Activated CD4-positive, alpha-beta memory T cell treated with anti-CD3 and anti-CD28 coated beads, Interleukin-2, amount 10 ng/mL, durations not matched to agents 7 days and 5 days (primary cell): ENCODE measurements around the gene NCOA3. TPM values are rescaled to one million over a fixed set of nuclear protein-coding genes. Genes with fewer than 3 reads are reported as not detected.
"Not testable (repeated sequence)": the region's sequence is repeated elsewhere in the genome, so short reads cannot be mapped to it uniquely, and the experiment has no call there.

Experiments used
- CTCF ChIA-PET: fragments of 350-600 bp; sonication (Branson Sonifier 250); formaldehyde crosslinking; loops from one replicate; lab custom pipeline; 2021; ENCODE audit warnings: antibody characterized with exemption, inconsistent platforms; lab: Charles Lee
- POLR2A ChIA-PET: fragments of 350-600 bp; sonication (Branson Sonifier 250); formaldehyde crosslinking; loops from one replicate; lab custom pipeline; 2021; ENCODE audit warnings: antibody characterized with exemption; lab: Charles Lee
- DNase-seq: peaks from one replicate; pipeline ENCODE4 v3.0.0-alpha.2; 2020
- H3K27ac Mint-ChIP-seq: one replicate; pipeline ENCODE4 v1.8.0; 2021; ENCODE audit warnings: mild to moderate bottlenecking, mixed read lengths
- H3K27me3 Mint-ChIP-seq: one replicate; pipeline ENCODE4 v1.8.0; 2021; ENCODE audit warnings: mixed read lengths
- H3K36me3 Mint-ChIP-seq: one replicate; pipeline ENCODE4 v1.8.0; 2021; ENCODE audit warnings: low read depth, mixed read lengths
- H3K4me1 Mint-ChIP-seq: one replicate; pipeline ENCODE4 v1.8.0; 2021; ENCODE audit warnings: mixed read lengths
- H3K4me3 Mint-ChIP-seq: one replicate; pipeline ENCODE4 v1.8.0; 2021; ENCODE audit warnings: mild to moderate bottlenecking, mixed read lengths
- H3K9me3 Mint-ChIP-seq: one replicate; pipeline ENCODE4 v1.8.0; 2021; ENCODE audit warnings: mixed read lengths
- total RNA-seq, 2 experiments: library from RNA; stranded (reverse); gene quantifications; one replicate each; pipeline ENCODE4 v1.2.3, GENCODE V29; 2021

Gene NCOA3
- total RNA-seq, 2 experiments from 2014 or later = 81.0 to 83.1 TPM

DNA sequence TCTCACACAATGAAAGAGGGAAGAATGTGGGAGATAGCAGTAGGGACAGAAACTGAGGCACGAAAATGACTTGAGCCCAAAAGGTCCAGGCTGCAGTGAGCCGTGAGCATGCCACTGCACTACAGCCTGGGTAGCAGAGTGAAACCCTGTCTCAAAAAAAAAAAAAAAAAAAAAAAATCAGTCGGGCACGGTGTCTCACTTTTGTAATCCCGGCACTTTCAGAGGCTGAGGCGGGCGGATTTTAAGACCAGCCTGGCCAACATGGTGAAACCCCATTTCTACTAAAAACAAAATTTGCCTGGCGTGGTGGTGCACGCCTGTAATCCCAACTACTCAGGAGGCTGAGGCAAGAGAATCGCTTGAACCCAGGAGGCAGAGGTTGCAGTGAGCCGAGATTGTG is 7.1 kb upstream of the NCOA3 start:
- H3K36me3 Mint-ChIP-seq, DNase-seq, H3K9me3 Mint-ChIP-seq, H3K4me3 Mint-ChIP-seq, H3K27me3 Mint-ChIP-seq: not testable (repeated sequence)
- H3K4me1 Mint-ChIP-seq = peaks cover 71% of the 10 kb centered on the region
- POLR2A ChIA-PET = interaction anchor here (14.7 kb wide), 1 partner anchor 9 kb away, joined by 351 read pairs; the partner anchor contains the start of gene NCOA3
- CTCF ChIA-PET = interaction anchor here (1.7 kb wide), 1 partner anchor 110 kb away, joined by 10 read pairs; no protein-coding TSS in a partner anchor
- H3K27ac Mint-ChIP-seq = peak overlapping the region; percentile 14

DNA sequence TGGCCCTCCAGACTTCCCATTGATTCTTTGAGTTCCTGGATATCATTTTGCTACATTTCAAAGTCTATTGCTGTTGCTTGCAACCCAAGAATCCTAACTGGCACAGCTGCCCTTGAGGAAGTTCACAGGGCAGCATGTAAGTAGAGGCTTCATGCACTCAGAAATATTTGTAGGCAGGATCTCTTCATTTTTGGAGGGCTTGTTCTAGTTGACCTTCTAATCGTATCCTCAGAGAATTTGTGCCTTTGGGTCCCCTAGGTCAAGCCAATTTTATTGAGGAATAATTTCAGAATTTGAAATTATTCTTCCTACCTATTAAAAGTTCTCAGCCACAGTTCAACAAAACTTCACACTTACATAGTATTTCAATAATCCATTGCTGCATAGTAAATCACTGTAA is 5.6 kb upstream of the NCOA3 start:
- H3K36me3 Mint-ChIP-seq = peaks cover 6% of the 10 kb centered on the region
- ChIA-PET POLR2A (interaction anchor here (14.4 kb wide), 1 partner anchor 9 kb away, joined by 351 read pairs; no protein-coding TSS in a partner anchor), CTCF (no interaction called here)
- peaks cover 3% of the 10 kb centered on the region for H3K9me3 Mint-ChIP-seq
- H3K27me3 Mint-ChIP-seq = no peaks in the 10 kb centered on the region
- no peak overlapping the region for H3K4me3 Mint-ChIP-seq
- H3K27ac Mint-ChIP-seq = no peak overlapping the region
- DNase-seq = no peak
- peaks cover 74% of the 10 kb centered on the region for H3K4me1 Mint-ChIP-seq

DNA sequence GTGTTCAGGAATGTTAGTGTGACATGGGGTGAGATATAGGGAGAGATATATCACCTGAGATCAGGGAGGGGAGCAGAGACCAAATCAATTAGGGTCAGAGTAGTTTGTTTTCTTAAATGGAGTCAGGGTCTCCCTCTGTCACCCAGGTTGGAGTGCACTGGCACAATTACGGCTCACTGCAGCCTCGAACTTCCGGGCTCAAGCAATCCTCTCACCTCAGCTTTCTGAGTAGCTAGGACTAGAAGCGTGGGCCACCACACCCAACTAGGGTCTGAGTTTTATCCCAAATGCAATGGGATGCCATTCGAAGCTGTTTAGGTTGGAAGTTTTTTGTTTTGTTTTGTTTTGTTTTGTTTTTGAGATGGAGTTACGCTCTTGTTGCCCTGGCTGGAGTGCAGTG is 3.1 kb upstream of the NCOA3 start:
- Mint-ChIP-seq H3K27ac (peak overlapping the region; percentile 95), H3K27me3 (no peaks in the 10 kb centered on the region), H3K4me1 (peaks cover 61% of the 10 kb centered on the region), H3K9me3 (peaks cover 3% of the 10 kb centered on the region), H3K36me3 (peaks cover 18% of the 10 kb centered on the region), H3K4me3 (peak overlapping the region; percentile 38)
- ChIA-PET POLR2A (interaction anchor here (0.7 to 14.4 kb wide), 7 partner anchors 10 to 142 kb away, joined by 3 to 351 read pairs (median 3); partner anchors contain the start of gene ZMYND8), CTCF (interaction anchor here (1.2 kb wide), 1 partner anchor 122 kb away, joined by 3 read pairs; no protein-coding TSS in a partner anchor)
- no peak for DNase-seq

DNA sequence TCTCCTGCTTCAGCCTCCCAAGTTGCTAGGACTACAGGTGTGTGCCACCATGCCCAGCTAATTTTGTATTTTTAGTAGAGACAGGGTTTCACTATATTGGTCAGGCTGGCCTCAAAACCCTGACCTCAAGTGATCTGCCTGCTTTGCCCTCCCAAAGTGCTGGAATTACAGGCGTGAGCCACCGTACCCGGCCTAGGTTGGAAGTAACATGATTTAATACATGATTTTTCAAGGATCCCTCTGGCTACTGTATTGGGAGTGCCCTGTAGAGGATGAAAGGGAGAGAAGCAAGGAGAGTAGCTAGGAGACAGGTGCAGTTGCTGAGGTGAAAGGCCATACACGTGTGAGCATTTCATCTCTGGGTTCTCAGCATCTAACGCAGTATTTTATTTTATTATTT is 2.6 kb upstream of the NCOA3 start:
- no peak for DNase-seq
- Mint-ChIP-seq H3K9me3 (peaks cover 3% of the 10 kb centered on the region), H3K36me3 (peaks cover 21% of the 10 kb centered on the region), H3K27me3 (no peaks in the 10 kb centered on the region), H3K4me3 (no peak overlapping the region), H3K4me1 (peaks cover 59% of the 10 kb centered on the region), H3K27ac (peak overlapping the region; percentile 95)
- ChIA-PET CTCF (no interaction called here), POLR2A (interaction anchor here (0.6 to 14.4 kb wide), 4 partner anchors 10 to 143 kb away, joined by 3 to 351 read pairs (median 3); partner anchors contain the start of gene ZMYND8)

DNA sequence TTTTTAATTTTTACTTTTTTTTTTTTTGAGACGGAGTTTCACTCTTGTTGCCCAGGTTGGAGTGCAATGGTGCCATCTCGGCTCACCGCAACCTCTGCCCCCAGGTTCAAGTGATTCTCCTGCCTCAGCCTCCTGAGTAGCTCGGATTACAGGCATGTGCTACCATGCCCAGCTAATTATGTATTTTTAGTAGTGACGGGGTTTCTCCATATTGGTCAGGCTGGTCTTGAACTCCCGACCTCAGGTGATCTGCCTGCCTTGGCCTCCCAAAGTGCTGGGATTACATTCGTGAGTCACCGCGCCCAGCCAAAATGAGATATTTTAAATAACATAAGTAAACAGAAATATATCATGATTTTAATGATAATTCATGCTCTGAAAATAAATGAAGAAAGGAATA is 1.6 kb upstream of the NCOA3 start:
- H3K27me3 Mint-ChIP-seq, DNase-seq, H3K9me3 Mint-ChIP-seq: not testable (repeated sequence)
- Mint-ChIP-seq H3K4me3 (peak overlapping the region; percentile 94), H3K27ac (peak overlapping the region; percentile 97), H3K4me1 (peaks cover 53% of the 10 kb centered on the region), H3K36me3 (peaks cover 25% of the 10 kb centered on the region)
- POLR2A ChIA-PET = interaction anchor here (3.2 to 14.4 kb wide), 3 partner anchors 13 to 143 kb away, joined by 13 to 351 read pairs (median 50); partner anchors contain the start of gene ZMYND8
- CTCF ChIA-PET = interaction anchor here (4.7 kb wide), 1 partner anchor 12 kb away, joined by 41 read pairs; no protein-coding TSS in a partner anchor

DNA sequence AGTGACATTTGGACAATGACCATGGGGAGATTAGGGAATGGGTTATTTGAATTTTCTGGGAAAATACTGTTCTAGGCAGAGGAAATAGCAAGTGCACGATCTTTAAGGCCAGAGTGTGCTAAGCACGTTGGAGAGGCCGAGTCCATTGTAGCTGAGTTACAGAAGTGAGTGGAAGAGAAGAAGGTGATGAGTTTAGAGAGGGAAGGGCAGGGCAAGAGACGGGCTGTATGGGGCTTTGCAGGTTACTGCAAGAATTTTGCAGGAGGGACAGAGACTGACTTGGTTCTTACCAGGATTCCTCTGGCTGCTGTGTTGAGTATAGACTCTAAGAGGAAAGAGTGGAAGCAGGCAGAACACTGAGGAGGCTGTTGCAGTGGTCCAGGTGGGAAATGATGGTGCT is 1.1 kb upstream of the NCOA3 start:
- Mint-ChIP-seq H3K4me3 (peak overlapping the region; percentile 94), H3K36me3 (peaks cover 29% of the 10 kb centered on the region), H3K9me3 (peaks cover 3% of the 10 kb centered on the region), H3K27ac (peak overlapping the region; percentile 97), H3K27me3 (no peaks in the 10 kb centered on the region), H3K4me1 (peaks cover 53% of the 10 kb centered on the region)
- POLR2A ChIA-PET = interaction anchor here (1.2 to 14.4 kb wide), 8 partner anchors 13 to 226 kb away, joined by 5 to 351 read pairs (median 14); partner anchors contain the start of gene ZMYND8
- no peak for DNase-seq
- CTCF ChIA-PET = interaction anchor here (1.0 to 4.7 kb wide), 3 partner anchors 13 to 229 kb away, joined by 3 to 41 read pairs (median 6); no protein-coding TSS in a partner anchor

DNA sequence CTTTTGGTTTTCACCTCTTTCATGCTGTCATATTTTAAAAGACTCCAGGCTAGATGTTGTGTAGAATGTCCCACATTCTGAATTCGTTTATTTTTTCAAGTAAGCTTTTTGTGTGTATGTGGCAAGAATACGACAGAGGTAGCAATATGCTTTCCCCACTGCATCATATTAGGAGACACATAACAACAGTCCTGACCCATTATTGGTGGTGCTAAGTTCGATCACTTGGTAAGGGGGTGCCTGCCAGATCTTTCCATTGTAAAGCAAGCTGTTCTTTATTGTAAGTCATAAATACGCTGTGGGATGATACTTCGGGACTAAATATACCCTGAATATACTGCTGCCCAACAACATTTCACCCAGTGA is 588 bp upstream of the NCOA3 start:
- DNase-seq = no peak
- Mint-ChIP-seq H3K36me3 (peaks cover 29% of the 10 kb centered on the region), H3K9me3 (peaks cover under 1% of the 10 kb centered on the region), H3K27ac (peak overlapping the region; percentile 97), H3K4me1 (peaks cover 55% of the 10 kb centered on the region), H3K4me3 (peak overlapping the region; percentile 94), H3K27me3 (no peaks in the 10 kb centered on the region)
- CTCF ChIA-PET = interaction anchor here (0.7 to 4.7 kb wide), 12 partner anchors 8 to 230 kb away, joined by 3 to 41 read pairs (median 4); partner anchors contain the start of gene ZMYND8
- POLR2A ChIA-PET = interaction anchor here (0.6 to 14.4 kb wide), 18 partner anchors 10 to 226 kb away, joined by 3 to 351 read pairs (median 10); partner anchors contain the start of gene ZMYND8

DNA sequence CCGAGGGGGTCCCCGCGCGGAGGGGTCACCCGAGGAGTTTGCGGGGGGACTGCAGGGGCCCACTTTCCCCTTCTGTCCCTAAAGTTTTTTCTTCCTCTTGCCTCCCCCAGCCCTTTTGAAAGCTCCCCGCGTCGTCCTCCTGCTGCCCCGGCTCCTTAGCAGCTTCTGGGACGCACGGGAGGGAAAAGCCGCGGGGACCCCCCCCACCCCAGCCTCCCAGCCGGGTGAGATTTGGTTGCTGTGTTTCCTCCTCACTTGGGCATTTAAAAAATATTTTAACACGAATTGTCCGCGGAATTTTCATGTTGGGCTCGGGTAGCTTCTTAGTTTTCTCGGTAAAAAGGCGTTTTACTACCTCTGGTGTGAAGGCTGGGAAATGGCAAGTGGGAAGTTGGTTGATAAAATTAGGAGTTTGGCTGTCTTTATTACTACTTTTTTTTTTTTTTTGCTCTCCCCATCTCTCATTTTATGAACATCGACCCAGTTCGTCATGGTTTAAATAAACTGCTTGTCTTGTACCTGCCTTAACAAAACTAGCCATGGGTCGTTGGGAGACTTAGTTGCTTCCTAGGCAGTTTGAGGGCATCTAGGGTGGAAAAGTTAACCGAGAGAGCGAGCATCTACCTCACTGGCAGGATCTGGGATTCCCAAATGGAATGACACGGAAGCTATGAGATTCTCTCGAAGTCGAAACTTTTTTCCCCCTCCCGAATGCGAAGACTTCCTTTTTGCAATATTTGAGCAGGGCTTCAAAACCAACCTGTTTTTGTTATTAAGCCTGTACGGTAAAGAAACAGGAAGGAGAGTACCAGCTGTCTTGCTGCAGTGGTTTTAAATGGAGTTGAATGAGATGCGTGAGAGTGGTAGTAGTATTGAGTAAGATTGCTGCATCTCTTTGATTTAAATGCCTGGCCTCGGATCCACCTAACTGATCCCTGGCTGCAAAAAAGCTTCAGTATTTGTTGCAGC is 868 bp downstream of the NCOA3 start:
- peaks cover 33% of the 10 kb centered on the region for H3K36me3 Mint-ChIP-seq
- no peaks in the 10 kb centered on the region for H3K9me3 Mint-ChIP-seq
- H3K27me3 Mint-ChIP-seq = no peaks in the 10 kb centered on the region
- ChIA-PET CTCF (interaction anchor here (0.5 to 4.7 kb wide), 13 partner anchors 9 to 388 kb away, joined by 3 to 41 read pairs (median 6); partner anchors contain the start of gene ZMYND8), POLR2A (interaction anchor here (0.6 to 14.4 kb wide), 28 partner anchors 11 to 225 kb away, joined by 3 to 351 read pairs (median 6); partner anchors contain the start of gene ZMYND8)
- peak overlapping the region; percentile 92 for H3K27ac Mint-ChIP-seq
- peaks cover 62% of the 10 kb centered on the region for H3K4me1 Mint-ChIP-seq
- DNase-seq = peak; percentile 34
- peak overlapping the region; percentile 94 for H3K4me3 Mint-ChIP-seq

DNA sequence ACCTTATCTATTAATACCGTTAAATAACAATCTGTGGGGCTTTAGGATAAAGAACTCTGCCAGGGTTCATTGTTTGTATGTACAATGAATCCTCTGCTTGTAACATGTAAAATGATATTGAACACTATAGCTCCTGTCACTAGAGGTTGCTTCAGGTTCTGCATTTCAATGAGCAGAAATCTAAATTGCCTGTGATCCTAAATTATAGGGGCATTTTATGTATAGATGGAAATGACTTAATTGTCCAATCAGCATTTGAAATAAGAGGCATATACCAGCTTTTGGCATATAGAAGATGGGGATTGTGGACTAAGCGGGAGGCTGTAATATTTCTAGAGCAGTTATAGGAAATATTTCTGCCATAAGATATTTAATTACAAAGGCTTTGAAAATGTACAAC is 2.0 kb downstream of the NCOA3 start:
- peak overlapping the region; percentile 94 for H3K4me3 Mint-ChIP-seq
- peaks cover 62% of the 10 kb centered on the region for H3K4me1 Mint-ChIP-seq
- ChIA-PET POLR2A (interaction anchor here (0.8 to 14.4 kb wide), 13 partner anchors 9 to 147 kb away, joined by 3 to 351 read pairs (median 12); partner anchors contain the start of gene ZMYND8), CTCF (interaction anchor here (0.6 to 4.7 kb wide), 9 partner anchors 10 to 120 kb away, joined by 3 to 41 read pairs (median 5); no protein-coding TSS in a partner anchor)
- no peaks in the 10 kb centered on the region for H3K27me3 Mint-ChIP-seq
- peaks cover 31% of the 10 kb centered on the region for H3K36me3 Mint-ChIP-seq
- no peak for DNase-seq
- peak overlapping the region; percentile 30 for H3K27ac Mint-ChIP-seq
- no peaks in the 10 kb centered on the region for H3K9me3 Mint-ChIP-seq

DNA sequence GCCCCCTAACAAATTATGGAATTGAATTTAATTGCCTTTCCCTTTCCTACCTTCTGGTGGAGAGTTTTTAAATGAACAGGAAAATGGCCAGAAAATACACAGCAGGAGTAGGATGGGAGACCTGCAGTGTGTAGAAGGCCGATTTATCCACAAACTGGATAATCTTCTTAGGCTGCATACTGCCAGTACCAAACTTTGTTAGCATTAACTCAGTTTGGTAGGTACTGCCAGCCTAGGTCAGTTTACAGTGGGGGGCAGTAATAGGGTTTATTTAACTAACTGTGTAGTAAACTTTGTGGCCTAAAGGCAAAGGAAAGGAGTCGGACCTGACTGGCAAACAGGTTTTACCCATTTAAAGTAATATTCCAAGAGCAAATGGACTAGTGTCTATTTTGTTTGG is 4.6 kb downstream of the NCOA3 start:
- ChIA-PET CTCF (interaction anchor here (1.2 to 1.4 kb wide), 2 partner anchors 13 to 115 kb away, joined by 6 to 7 read pairs; no protein-coding TSS in a partner anchor), POLR2A (interaction anchor here (1.3 to 14.4 kb wide), 3 partner anchors 10 to 150 kb away, joined by 4 to 351 read pairs (median 5); partner anchors contain the start of gene ZMYND8)
- peaks cover 49% of the 10 kb centered on the region for H3K36me3 Mint-ChIP-seq
- H3K27ac Mint-ChIP-seq = no peak overlapping the region
- no peaks in the 10 kb centered on the region for H3K9me3 Mint-ChIP-seq
- H3K4me3 Mint-ChIP-seq = peak overlapping the region; percentile 4
- H3K27me3 Mint-ChIP-seq = no peaks in the 10 kb centered on the region
- no peak for DNase-seq
- H3K4me1 Mint-ChIP-seq = peaks cover 65% of the 10 kb centered on the region

DNA sequence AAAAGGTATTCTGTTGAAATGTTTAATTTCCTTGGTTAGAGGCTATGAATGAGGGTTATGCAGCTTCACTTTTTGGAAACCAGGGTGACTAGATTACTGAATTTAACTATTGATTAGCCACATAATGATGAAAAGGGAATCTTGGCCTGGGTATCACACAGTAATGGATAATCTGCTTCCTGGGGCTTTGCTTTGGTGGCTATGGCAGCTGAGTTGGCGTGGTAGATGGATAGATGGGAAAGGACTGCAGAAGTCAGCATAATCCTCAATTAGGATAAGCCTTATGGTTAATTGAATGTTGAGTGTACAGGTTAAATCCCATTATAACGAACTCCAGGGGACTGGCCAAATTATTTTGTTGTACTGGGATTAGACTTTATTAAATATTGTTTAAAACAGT is 5.2 kb downstream of the NCOA3 start:
- Mint-ChIP-seq H3K27ac (peak overlapping the region; percentile 13), H3K36me3 (peaks cover 50% of the 10 kb centered on the region), H3K4me1 (peaks cover 68% of the 10 kb centered on the region), H3K9me3 (no peaks in the 10 kb centered on the region), H3K27me3 (no peaks in the 10 kb centered on the region), H3K4me3 (no peak overlapping the region)
- no peak for DNase-seq
- ChIA-PET POLR2A (interaction anchor here (14.4 kb wide), 1 partner anchor 20 kb away, joined by 351 read pairs; no protein-coding TSS in a partner anchor), CTCF (interaction anchor here (0.9 to 1.4 kb wide), 2 partner anchors 13 to 114 kb away, joined by 3 to 7 read pairs; no protein-coding TSS in a partner anchor)
